GM12878 (cell line): ENCODE data around the gene SCN8A. TPM values are rescaled to one million over a fixed set of nuclear protein-coding genes. Genes with fewer than 3 reads are reported as not detected.

ENCODE experiments used
- ATAC-seq: fragments of 200-7000 bp; cut with Tn5 transposase; 3 replicates; pipeline ENCODE4 v1.9.1; 2020; ENCODE audit warnings: mild to moderate bottlenecking, moderate library complexity
- BruUV-seq: library from RNA; stranded (reverse); fragments of 400-500 nt; replicated peaks from 2 replicates; lab custom pipeline; 2021; lab: Mats Ljungman, UMichigan
- CTCF ChIA-PET: fragments of 300-600 bp; sonication (Branson Sonifier 250); formaldehyde crosslinking; extraction: SDS; loops from one replicate; lab custom pipeline; 2021; ENCODE audit warnings: inconsistent platforms; lab: Yijun Ruan, JAX
- POLR2A ChIA-PET: fragments of 350-600 bp; formaldehyde crosslinking; extraction: SDS; loops from one replicate; lab custom pipeline; 2021; ENCODE audit warnings: inconsistent platforms; lab: Charles Lee
- RAD21 ChIA-PET: fragments of 300-600 bp; sonication (Branson Sonifier 250); formaldehyde crosslinking; loops from one replicate; lab custom pipeline; 2023; ENCODE audit warnings: antibody characterized with exemption; ENCODE audit not compliant: unreplicated experiment; lab: Charles Lee
- SMC1A ChIA-PET: fragments of 300-600 bp; sonication (Branson Sonifier 250); formaldehyde crosslinking; loops from one replicate; lab custom pipeline; 2023; ENCODE audit not compliant: unreplicated experiment, uncharacterized antibody; lab: Charles Lee
- DNase-seq: peaks from one replicate; pipeline ENCODE4 v3.0.0-alpha.2; 2011; ENCODE audit warnings: low read depth, low spot score
- FAIRE-seq: peaks from 3 replicates; lab custom pipeline; 2011; peaks lifted over from hg19 to GRCh38; lab: Jason Lieb, UNC
- H2AFZ ChIP-seq: 2 replicates; pipeline ENCODE4 v1.6.0; 2011; ENCODE audit warnings: low read depth, low read length, control low read depth; ENCODE audit not compliant: control insufficient read depth
- H3K27ac ChIP-seq: 2 replicates; pipeline ENCODE4 v1.5.1; 2011; ENCODE audit warnings: control low read depth; ENCODE audit not compliant: control insufficient read depth, insufficient read depth
- H3K27me3 ChIP-seq, 2 experiments: replicated peaks in 1 of 2; 2 replicates each; pipeline versions ENCODE4 v1.6.0 to v1.6.1; 2011; ENCODE audit warnings: low read length in 1 of 2; ENCODE audit not compliant: control insufficient read depth in 2 of 2, insufficient read depth in 2 of 2
- H3K36me3 ChIP-seq, 2 experiments: 2 replicates each; pipeline ENCODE4 v1.5.1; 2011; ENCODE audit warnings: low read length in 1 of 2; ENCODE audit not compliant: control insufficient read depth in 2 of 2, insufficient read depth in 2 of 2
- H3K4me1 ChIP-seq: 2 replicates; pipeline ENCODE4 v1.6.1; 2011; ENCODE audit warnings: mild to moderate bottlenecking, low read length, moderate library complexity, mixed read lengths; ENCODE audit not compliant: control insufficient read depth, insufficient read depth
- H3K4me2 ChIP-seq: 2 replicates; pipeline ENCODE4 v1.6.0; 2011; ENCODE audit warnings: control low read depth; ENCODE audit not compliant: control insufficient read depth, insufficient read depth
- H3K4me3 ChIP-seq: fragments of 200-600 bp; sonication (generic); 2 replicates; pipeline ENCODE4 v1.5.1; 2016
- H3K79me2 ChIP-seq: 2 replicates; pipeline ENCODE4 v1.6.0; 2011; ENCODE audit warnings: low read length; ENCODE audit not compliant: control insufficient read depth, insufficient read depth
- H3K9ac ChIP-seq: 2 replicates; pipeline ENCODE4 v1.8.0; 2011; ENCODE audit warnings: low read length, control low read depth, mixed read lengths; ENCODE audit not compliant: control insufficient read depth, insufficient read depth
- H3K9me3 ChIP-seq: replicated peaks from 3 replicates; pipeline ENCODE4 v1.5.1; 2011; ENCODE audit warnings: mild to moderate bottlenecking, low read length; ENCODE audit not compliant: control insufficient read depth, insufficient read depth
- H4K20me1 ChIP-seq: 2 replicates; pipeline ENCODE4 v1.6.0; 2011; ENCODE audit not compliant: control insufficient read depth, insufficient read depth
- ASH2L ChIP-seq: fragments of 300-600, 200-600 bp; sonication (generic); IDR thresholded peaks from 2 replicates; pipeline ENCODE4 v1.6.1; 2017; ENCODE audit warnings: low read depth, mild to moderate bottlenecking, borderline replicate concordance
- ATF7 ChIP-seq: fragments of 450-650 bp; IDR thresholded peaks from 2 replicates; pipeline ENCODE4 v1.6.1; 2016; ENCODE audit warnings: low read depth, mild to moderate bottlenecking
- BMI1 ChIP-seq: fragments of 450-650 bp; IDR thresholded peaks from 2 replicates; pipeline ENCODE4 v1.6.1; 2016; ENCODE audit warnings: mild to moderate bottlenecking, moderate library complexity, borderline replicate concordance
- CHD4 ChIP-seq: fragments of 200-600 bp; sonication (generic); IDR thresholded peaks from 2 replicates; pipeline ENCODE4 v1.6.1; 2016; ENCODE audit warnings: mild to moderate bottlenecking
- EED ChIP-seq: sonication (generic); IDR thresholded peaks from 2 replicates; pipeline ENCODE4 v1.6.1; 2016; ENCODE audit warnings: antibody characterized with exemption, low read depth
- EP300 ChIP-seq, 2 experiments: fragments of 150-350 bp in 1 of 2; IDR thresholded peaks; 2 replicates each; pipeline ENCODE4 v1.6.1; 2011 to 2012; ENCODE audit warnings: low read depth in 2 of 2, low read length in 2 of 2, borderline replicate concordance in 1 of 2, improper control_type of control experiment in 1 of 2, inconsistent platforms in 1 of 2; ENCODE audit not compliant: control insufficient read depth in 1 of 2
- FOS ChIP-seq: IDR thresholded peaks from 3 replicates; pipeline ENCODE4 v1.6.1; 2011; ENCODE audit warnings: borderline replicate concordance; ENCODE audit not compliant: insufficient read length; ENCODE audit errors: extremely low read depth
- HDAC2 ChIP-seq: fragments of 200-600 bp; sonication (generic); IDR thresholded peaks from 2 replicates; pipeline ENCODE4 v1.6.1; 2017
- KAT2A ChIP-seq: conservative IDR thresholded peaks from 2 replicates; pipeline ENCODE4 v1.6.1; 2011; ENCODE audit warnings: low read depth, low read length; ENCODE audit not compliant: control insufficient read depth
- NRF1 ChIP-seq: conservative IDR thresholded peaks from 2 replicates; pipeline ENCODE4 v1.6.1; 2011; ENCODE audit warnings: mild to moderate bottlenecking, low read depth, low read length, improper control_type of control experiment
- RELA ChIP-seq: fragments of 450-650 bp; IDR thresholded peaks from 2 replicates; pipeline ENCODE4 v1.8.0; 2014; ENCODE audit warnings: borderline replicate concordance; ENCODE audit not compliant: partially characterized antibody
- ZBED1 ChIP-seq: IDR thresholded peaks from 2 replicates; pipeline ENCODE4 v1.6.1; 2016; ENCODE audit warnings: borderline replicate concordance
- ZNF24 ChIP-seq: fragments of 450-650 bp; IDR thresholded peaks from 2 replicates; pipeline ENCODE4 v1.6.1; 2017; ENCODE audit warnings: antibody characterized with exemption, mild to moderate bottlenecking
- WGBS: methylation state at CpG from one replicate; pipeline ENCODE4 v1.1.6; 2016; ENCODE audit warnings: low lambda C conversion rate; ENCODE audit not compliant: insufficient replicate concordance, insufficient coverage; ENCODE audit errors: missing lambda C conversion rate; 5-methylcytosine and 5-hydroxymethylcytosine counted together
- in situ Hi-C: fragments of 300-500 bp; cut with MboI; formaldehyde crosslinking; loops from 9 replicates; pipeline ENCODE4 v1.14.3; 2018; ENCODE audit warnings: mixed read lengths
- intact Hi-C: fragments of 100-400 bp; cut with micrococcal nuclease; formaldehyde crosslinking; loops from one replicate; pipeline ENCODE4 v1.14.2; 2022; ENCODE audit not compliant: unreplicated experiment
- polyA plus RNA-seq, 11 experiments: library from polyadenylated mRNA; depleted of rRNA in 4 of 11; unstranded in 6 of 11; stranded (reverse) in 5 of 11; fragments of >200 nt; fragmentation: Nextera tagmentation in 4 of 11; fragmentation: Illumina TruSeq in 1 of 11; extraction: Ambion mirVana in 4 of 11; extraction: Trizol in 1 of 11; gene quantifications; 1 replicate in 1 of 11; 2 replicates in 10 of 11; pipeline versions ENCODE4 v1.2.1 to v1.2.3, GENCODE V29; 2011 to 2016; ENCODE audit warnings: inconsistent platforms in 2 of 11, missing spikeins in 2 of 11, low read depth in 1 of 11
- total RNA-seq, 4 experiments: library from RNA; depleted of rRNA in 3 of 4; stranded (reverse); fragments of >200 nt in 3 of 4; fragmentation: Illumina TruSeq in 1 of 4; extraction: Trizol in 1 of 4; gene quantifications; 2 replicates each; pipeline versions ENCODE4 v1.2.1 to v1.2.3, GENCODE V29; 2013 to 2021
- TF ChIP-seq, protein P1 (sequence below): fragments of 450-650 bp; formaldehyde crosslinking; IDR thresholded peaks from 2 replicates; pipeline ENCODE4 v1.5.0; 2022; ENCODE audit warnings: mild to moderate bottlenecking, missing genetic modification characterization
- TF ChIP-seq, protein P2 (sequence below): fragments of 450-650 bp; IDR thresholded peaks from 2 replicates; pipeline ENCODE4 v1.6.1; 2017; ENCODE audit warnings: mild to moderate bottlenecking, moderate library complexity
- TF ChIP-seq, protein P3 (sequence below): IDR thresholded peaks from 2 replicates; pipeline ENCODE4 v1.6.1; 2011; ENCODE audit warnings: low read depth, low read length, improper control_type of control experiment, borderline replicate concordance

The SCN8A gene
- total and polyA plus RNA-seq, 10 of the 15 experiments (the other 5 are each of a cell fraction or from before 2014, with no cell fraction given): 0.02 to 0.23 (median 0.06) TPM; not detected in 2

DNA sequence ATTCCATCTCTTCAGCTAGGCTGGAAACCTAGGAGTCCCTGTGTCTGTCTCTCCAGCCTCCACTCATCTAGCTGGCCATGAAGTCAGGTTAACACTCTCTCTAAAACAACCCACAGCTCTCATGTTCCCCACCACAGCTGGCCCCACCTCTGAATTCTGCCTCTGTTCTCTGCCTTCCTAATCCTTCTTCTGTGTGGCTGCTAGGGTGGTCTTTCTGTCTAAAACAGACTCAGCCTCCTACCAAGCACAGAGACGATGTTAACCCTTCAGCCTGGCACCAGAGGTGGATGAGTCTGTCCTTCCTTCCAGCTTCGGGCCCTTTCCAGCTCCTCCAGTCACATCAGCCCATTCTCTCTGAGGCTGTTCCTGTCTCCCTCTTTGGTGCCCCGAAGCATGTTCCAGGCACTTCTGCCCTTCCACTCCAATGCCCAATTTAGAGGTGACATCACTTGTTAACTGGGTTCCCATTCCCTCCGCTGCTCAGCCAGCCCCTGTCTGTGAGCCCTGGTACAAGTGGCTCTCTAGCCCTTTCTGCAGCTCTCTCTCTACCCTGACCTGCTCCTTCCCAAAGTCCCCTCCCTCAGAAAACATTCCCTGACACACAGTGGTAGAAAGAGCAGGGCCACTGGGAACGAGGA is 248.4 kb downstream of the SCN8A start:
- intact Hi-C loops: no loop called here
- no peak for FAIRE-seq
- H3K27ac ChIP-seq: no peak overlapping the region
- no peak overlapping the region for H3K4me2 ChIP-seq
- POLR2A ChIA-PET: no interaction called here
- SMC1A ChIA-PET: no interaction called here
- in situ Hi-C loops: no loop called here
- no peak overlapping the region for H2AFZ ChIP-seq
- H3K79me2 ChIP-seq: no peaks in the 10 kb centered on the region
- TF ChIP-seq KAT2A (no peak), CHD4 (no peak), BMI1 (no peak), ATF7 (no peak), HDAC2 (no peak), ZNF24 (no peak), ASH2L (no peak), NRF1 (no peak), EP300 (IDR thresholded peaks at IDR 0.05; ENCODE audit: borderline replicate concordance in 1 of 2, control insufficient read depth in 1 of 2, low read depth in 2 of 2, low read length in 2 of 2) (no peak), FOS (no peak), ZBED1 (no peak), EED (no peak), RELA (no peak)
- TF ChIP-seq, protein P1, sequence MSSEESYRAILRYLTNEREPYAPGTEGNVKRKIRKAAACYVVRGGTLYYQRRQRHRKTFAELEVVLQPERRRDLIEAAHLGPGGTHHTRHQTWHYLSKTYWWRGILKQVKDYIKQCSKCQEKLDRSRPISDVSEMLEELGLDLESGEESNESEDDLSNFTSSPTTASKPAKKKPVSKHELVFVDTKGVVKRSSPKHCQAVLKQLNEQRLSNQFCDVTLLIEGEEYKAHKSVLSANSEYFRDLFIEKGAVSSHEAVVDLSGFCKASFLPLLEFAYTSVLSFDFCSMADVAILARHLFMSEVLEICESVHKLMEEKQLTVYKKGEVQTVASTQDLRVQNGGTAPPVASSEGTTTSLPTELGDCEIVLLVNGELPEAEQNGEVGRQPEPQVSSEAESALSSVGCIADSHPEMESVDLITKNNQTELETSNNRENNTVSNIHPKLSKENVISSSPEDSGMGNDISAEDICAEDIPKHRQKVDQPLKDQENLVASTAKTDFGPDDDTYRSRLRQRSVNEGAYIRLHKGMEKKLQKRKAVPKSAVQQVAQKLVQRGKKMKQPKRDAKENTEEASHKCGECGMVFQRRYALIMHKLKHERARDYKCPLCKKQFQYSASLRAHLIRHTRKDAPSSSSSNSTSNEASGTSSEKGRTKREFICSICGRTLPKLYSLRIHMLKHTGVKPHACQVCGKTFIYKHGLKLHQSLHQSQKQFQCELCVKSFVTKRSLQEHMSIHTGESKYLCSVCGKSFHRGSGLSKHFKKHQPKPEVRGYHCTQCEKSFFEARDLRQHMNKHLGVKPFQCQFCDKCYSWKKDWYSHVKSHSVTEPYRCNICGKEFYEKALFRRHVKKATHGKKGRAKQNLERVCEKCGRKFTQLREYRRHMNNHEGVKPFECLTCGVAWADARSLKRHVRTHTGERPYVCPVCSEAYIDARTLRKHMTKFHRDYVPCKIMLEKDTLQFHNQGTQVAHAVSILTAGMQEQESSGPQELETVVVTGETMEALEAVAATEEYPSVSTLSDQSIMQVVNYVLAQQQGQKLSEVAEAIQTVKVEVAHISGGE: no peak
- TF ChIP-seq, protein P2, sequence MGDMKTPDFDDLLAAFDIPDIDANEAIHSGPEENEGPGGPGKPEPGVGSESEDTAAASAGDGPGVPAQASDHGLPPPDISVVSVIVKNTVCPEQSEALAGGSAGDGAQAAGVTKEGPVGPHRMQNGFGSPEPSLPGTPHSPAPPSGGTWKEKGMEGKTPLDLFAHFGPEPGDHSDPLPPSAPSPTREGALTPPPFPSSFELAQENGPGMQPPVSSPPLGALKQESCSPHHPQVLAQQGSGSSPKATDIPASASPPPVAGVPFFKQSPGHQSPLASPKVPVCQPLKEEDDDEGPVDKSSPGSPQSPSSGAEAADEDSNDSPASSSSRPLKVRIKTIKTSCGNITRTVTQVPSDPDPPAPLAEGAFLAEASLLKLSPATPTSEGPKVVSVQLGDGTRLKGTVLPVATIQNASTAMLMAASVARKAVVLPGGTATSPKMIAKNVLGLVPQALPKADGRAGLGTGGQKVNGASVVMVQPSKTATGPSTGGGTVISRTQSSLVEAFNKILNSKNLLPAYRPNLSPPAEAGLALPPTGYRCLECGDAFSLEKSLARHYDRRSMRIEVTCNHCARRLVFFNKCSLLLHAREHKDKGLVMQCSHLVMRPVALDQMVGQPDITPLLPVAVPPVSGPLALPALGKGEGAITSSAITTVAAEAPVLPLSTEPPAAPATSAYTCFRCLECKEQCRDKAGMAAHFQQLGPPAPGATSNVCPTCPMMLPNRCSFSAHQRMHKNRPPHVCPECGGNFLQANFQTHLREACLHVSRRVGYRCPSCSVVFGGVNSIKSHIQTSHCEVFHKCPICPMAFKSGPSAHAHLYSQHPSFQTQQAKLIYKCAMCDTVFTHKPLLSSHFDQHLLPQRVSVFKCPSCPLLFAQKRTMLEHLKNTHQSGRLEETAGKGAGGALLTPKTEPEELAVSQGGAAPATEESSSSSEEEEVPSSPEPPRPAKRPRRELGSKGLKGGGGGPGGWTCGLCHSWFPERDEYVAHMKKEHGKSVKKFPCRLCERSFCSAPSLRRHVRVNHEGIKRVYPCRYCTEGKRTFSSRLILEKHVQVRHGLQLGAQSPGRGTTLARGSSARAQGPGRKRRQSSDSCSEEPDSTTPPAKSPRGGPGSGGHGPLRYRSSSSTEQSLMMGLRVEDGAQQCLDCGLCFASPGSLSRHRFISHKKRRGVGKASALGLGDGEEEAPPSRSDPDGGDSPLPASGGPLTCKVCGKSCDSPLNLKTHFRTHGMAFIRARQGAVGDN: no peak
- TF ChIP-seq, protein P3, sequence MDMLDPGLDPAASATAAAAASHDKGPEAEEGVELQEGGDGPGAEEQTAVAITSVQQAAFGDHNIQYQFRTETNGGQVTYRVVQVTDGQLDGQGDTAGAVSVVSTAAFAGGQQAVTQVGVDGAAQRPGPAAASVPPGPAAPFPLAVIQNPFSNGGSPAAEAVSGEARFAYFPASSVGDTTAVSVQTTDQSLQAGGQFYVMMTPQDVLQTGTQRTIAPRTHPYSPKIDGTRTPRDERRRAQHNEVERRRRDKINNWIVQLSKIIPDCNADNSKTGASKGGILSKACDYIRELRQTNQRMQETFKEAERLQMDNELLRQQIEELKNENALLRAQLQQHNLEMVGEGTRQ: no peak
- no peak overlapping the region for H3K9ac ChIP-seq
- DNase-seq: no peak
- 10% methylated on average over 5 of the region's 5 CpGs for WGBS
- no peak for ATAC-seq
- BruUV-seq: no TSS peak
- H3K36me3 ChIP-seq: no peaks in the 10 kb centered on the region
- RAD21 ChIA-PET: no interaction called here
- peaks cover 6 to 13% of the 10 kb centered on the region in 2 experiments; a peak in 3 of 4 replicates for H3K27me3 ChIP-seq
- CTCF ChIA-PET: interaction anchor here (0.7 kb wide), 1 partner anchor 1124 kb away, joined by 3 read pairs; no protein-coding TSS in a partner anchor
- H4K20me1 ChIP-seq: no peaks in the 10 kb centered on the region; the same call in 1 of the 2 replicates
- no peak overlapping the region for H3K4me3 ChIP-seq
- H3K9me3 ChIP-seq: no peaks in the 10 kb centered on the region
- no peaks in the 10 kb centered on the region for H3K4me1 ChIP-seq
